ENCODE results near the gene POU6F2. TPM values are rescaled to one million over a fixed set of nuclear protein-coding genes. Genes with fewer than 3 reads are reported as not detected.

Gene POU6F2
- total and polyA plus RNA-seq, 9 of the 15 experiments (the other 6 are each of a cell fraction or from before 2014, with no cell fraction given): 0.29 to 1.5 (median 0.96) TPM

GRCh38 chr7:39164887-39165286 lies 187.2 kb downstream of the POU6F2 start:
- Histone ChIP-seq H3K79me2 (ENCODE audit: control insufficient read depth, insufficient read depth, low read length) (no peaks in the 10 kb centered on the region), H3K36me3 (ENCODE audit: control insufficient read depth, insufficient read depth, low read length) (no peaks in the 10 kb centered on the region), H3K27ac (ENCODE audit: extremely low read depth, low read depth, low read length) (no peak overlapping the region), H3K4me3 (no peak overlapping the region), H3K4me1 (replicated peaks in 1 of 2; ENCODE audit: control insufficient read depth in 2 of 2, insufficient read depth in 2 of 2, low read length in 2 of 2) (no peaks in the 10 kb centered on the region), H3K9ac (ENCODE audit: insufficient read depth in 1 of 2, low read depth in 2 of 2, low read length in 2 of 2) (no peak overlapping the region), H3K9me3 (replicated peaks; ENCODE audit: control insufficient read depth, insufficient read depth, low read depth, low read length) (no peaks in the 10 kb centered on the region), H3K9me1 (ENCODE audit: control insufficient read depth, insufficient read depth, low read length) (no peaks in the 10 kb centered on the region), H3K4me2 (ENCODE audit: insufficient read depth, low read length) (no peak overlapping the region), H4K20me1 (replicated peaks; ENCODE audit: control insufficient read depth, insufficient read depth, low read length) (0 out of 2 replicates have a peak, but pooled peaks cover 3% of the 10 kb centered on the region), H3K27me3 (ENCODE audit: control insufficient read depth in 2 of 2, insufficient read depth in 2 of 2, low read length in 2 of 2) (no peaks in the 10 kb centered on the region; a peak in 1 of 5 replicates), H2AFZ (ENCODE audit: low read depth, low read length) (no peak overlapping the region)
- in situ Hi-C loops (cut with MboI) (no loop called here), intact Hi-C loops (cut with micrococcal nuclease) (no loop called here)
- POLR2A ChIA-PET: no interaction called here
- ATAC-seq: no peak
- no peak for DNase-seq (ENCODE audit: extremely low read depth in 1 of 4, low spot score in 3 of 4)
- TF ChIP-seq ETV5 (CRISPR knock-in tag; IDR thresholded peaks at IDR 0.05; ENCODE audit: low read depth): no peak
- WGBS (ENCODE audit: insufficient coverage, low coverage, missing lambda C conversion rate): 2% methylated on average over 4 of the region's 4 CpGs
- BruUV-seq (replicated peaks): no TSS peak
- no peak for FAIRE-seq
- CTCF ChIA-PET (ENCODE audit: low intra/inter-chr PET ratio): no interaction called here

GRCh38 chr7:39168403-39169098 lies 190.8 kb downstream of the POU6F2 start:
- H3K9ac ChIP-seq (ENCODE audit: insufficient read depth in 1 of 2, low read depth in 2 of 2, low read length in 2 of 2): no peak overlapping the region
- no peaks in the 10 kb centered on the region for H3K79me2 ChIP-seq (ENCODE audit: control insufficient read depth, insufficient read depth, low read length)
- DNase-seq (ENCODE audit: extremely low read depth in 1 of 4, low spot score in 3 of 4): no peak
- no peaks in the 10 kb centered on the region for H3K4me1 ChIP-seq (replicated peaks in 1 of 2; ENCODE audit: control insufficient read depth in 2 of 2, insufficient read depth in 2 of 2, low read length in 2 of 2)
- in situ Hi-C loops (cut with MboI) (no loop called here), intact Hi-C loops (cut with micrococcal nuclease) (no loop called here)
- no peak overlapping the region for H2AFZ ChIP-seq (ENCODE audit: low read depth, low read length)
- H3K9me3 ChIP-seq (replicated peaks; ENCODE audit: control insufficient read depth, insufficient read depth, low read depth, low read length): no peaks in the 10 kb centered on the region
- CTCF ChIA-PET (ENCODE audit: low intra/inter-chr PET ratio): no interaction called here
- no peak overlapping the region for H3K27ac ChIP-seq (ENCODE audit: extremely low read depth, low read depth, low read length)
- no peak overlapping the region for H3K4me2 ChIP-seq (ENCODE audit: insufficient read depth, low read length)
- H4K20me1 ChIP-seq (replicated peaks; ENCODE audit: control insufficient read depth, insufficient read depth, low read length): 0 out of 2 replicates have a peak, but pooled peaks cover 3% of the 10 kb centered on the region
- H3K4me3 ChIP-seq: no peak overlapping the region
- WGBS (ENCODE audit: insufficient coverage, low coverage, missing lambda C conversion rate): 0% methylated on average over 8 of the region's 8 CpGs
- BruUV-seq (replicated peaks): no TSS peak
- POLR2A ChIA-PET: no interaction called here
- H3K27me3 ChIP-seq (ENCODE audit: control insufficient read depth in 2 of 2, insufficient read depth in 2 of 2, low read length in 2 of 2): no peaks in the 10 kb centered on the region
- no peaks in the 10 kb centered on the region for H3K36me3 ChIP-seq (ENCODE audit: control insufficient read depth, insufficient read depth, low read length)
- no peaks in the 10 kb centered on the region for H3K9me1 ChIP-seq (ENCODE audit: control insufficient read depth, insufficient read depth, low read length)
- no peak for FAIRE-seq
- ATAC-seq: no peak
- TF ChIP-seq NONO (IDR thresholded peaks at IDR 0.05; ENCODE audit: low read depth in 2 of 2, low read length in 1 of 2) (no peak), GABPB2 (CRISPR knock-in tag; conservative IDR thresholded peaks at IDR 0.05) (no peak)
